Dermis microvascular lymphatic vessel endothelial cell (primary cell): ENCODE data around the gene GALNS. TPM values are rescaled to one million over a fixed set of nuclear protein-coding genes. Genes with fewer than 3 reads are reported as not detected.

Experiments
- DNase-seq, 2 donors: peaks; one replicate each; pipeline versions ENCODE4 v3.0.0 to v3.0.0-alpha.2; 2010; ENCODE audit warnings: low read depth in 2 of 2
- total RNA-seq: library from RNA; depleted of rRNA; stranded (reverse); fragments of >200 nt; gene quantifications from 2 replicates; pipeline ENCODE4 v1.2.1, GENCODE V29; 2014

The GALNS gene
- total RNA-seq, 1 donor from 2014 or later: 7.2 TPM

- no peak for DNase-seq
Observed at GRCh38 chr16:88888461-88889387, 32.0 kb upstream of the GALNS start.

- DNase-seq: no peak
Observed at GRCh38 chr16:88888057-88888456, 31.3 kb upstream of the GALNS start.

- no peak for DNase-seq
Observed at GRCh38 chr16:88886845-88887521, 30.2 kb upstream of the GALNS start.

DNA sequence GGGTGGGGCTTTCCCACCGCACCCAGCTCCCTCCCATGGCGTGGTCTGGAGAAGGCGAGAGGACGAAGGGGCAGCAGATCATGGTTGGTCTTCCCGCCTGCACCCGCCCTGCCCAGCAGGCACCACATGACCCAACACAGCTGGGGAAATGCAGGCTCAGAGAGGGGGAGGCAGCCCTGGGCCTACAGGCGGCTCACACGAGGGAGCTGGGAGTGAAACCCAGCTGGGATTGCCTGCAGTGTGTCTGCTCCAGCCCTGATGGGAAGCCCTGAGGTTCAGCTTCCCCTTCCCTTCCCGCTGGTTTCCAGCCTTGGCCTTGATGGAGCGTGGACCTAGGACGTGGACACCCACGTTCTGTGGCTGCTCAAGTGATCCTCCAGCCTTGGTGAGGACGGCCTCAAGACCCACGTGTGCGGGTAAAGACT, 29.7 kb upstream of the GALNS start:
- no peak for DNase-seq

DNA sequence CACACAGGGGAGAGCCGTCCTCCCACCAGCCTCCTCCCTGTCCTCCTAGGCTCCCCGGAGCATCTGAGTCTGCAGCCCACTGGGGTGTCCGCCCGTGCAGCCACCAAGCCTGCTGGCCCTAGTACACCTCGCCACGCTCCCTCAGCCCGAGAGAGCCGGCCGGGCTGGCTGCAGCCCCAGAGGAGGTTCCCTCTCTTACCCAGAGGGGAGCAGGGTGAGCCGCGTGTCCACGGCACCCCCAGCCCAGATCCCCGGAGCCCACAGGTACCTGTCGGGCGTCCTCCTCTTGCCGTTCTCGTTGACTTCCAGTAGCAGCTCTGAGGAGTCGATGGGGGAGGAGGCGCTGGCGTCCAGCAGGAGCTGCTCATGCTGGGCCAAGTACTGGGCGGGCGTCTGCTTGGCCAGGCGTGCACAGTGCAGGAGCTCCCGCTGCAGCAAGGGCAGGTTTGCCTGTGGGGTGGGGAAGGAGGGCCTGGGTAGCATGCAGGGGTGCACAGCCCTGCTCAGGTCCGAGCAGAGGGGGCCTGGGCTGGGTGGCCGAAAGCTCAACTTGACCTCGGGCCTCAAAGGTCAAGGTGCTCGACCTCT, 29.0 kb upstream of the GALNS start:
- no peak for DNase-seq

DNA sequence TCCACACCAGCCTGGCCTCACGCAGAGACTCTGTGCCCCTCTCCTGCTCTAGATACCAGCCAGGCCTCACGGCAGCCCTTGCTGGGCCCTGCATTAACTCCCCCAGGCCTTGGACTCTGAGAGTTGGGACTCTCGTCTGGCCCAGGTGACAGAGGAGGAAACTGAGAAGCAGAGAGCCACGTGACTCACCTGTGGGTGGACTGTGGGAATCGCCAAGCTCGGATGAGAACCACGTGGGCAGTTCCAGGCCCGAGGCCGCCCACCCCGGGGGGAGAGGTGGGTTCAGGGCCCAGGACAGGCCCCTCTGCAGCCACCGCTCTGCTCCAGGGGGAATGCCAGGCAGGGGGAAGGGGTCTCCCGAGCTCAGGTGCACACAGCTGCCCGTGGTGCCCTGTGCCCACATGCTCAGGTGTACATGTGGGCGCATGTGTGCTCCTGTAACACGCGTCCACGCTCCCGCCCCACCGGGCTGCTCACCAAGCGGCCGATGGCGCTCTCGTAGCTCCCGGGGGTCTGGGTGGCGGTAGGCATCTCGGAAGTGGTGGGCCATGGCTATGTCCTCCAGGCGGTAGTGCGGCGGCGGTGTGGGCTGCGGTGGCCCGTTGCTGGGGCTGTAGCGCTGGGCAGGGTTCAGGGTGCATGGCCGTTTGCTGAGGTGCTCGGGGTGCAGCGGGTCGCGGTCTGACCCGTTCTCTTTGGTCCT, 28.0 kb upstream of the GALNS start:
- DNase-seq: no peak

DNA sequence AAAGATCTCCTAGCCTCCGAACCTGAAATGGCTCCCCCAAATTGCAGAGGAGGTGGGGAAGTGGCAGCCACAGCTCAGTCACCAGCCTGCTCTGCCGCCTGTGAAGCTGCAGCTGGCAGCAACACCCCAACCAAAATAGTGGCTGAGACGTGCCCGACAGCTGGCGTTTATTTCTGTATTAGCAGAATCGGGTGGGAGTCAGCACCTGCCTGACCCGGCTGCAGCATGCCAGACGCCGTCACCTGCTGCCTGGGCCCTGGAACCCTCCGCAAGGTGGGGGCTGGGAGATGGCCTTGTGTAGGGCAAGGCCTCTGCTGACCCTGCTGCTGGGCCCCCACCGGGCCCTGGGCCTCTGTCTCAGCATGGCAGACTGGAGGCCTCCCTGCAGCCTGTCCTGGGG, 27.2 kb upstream of the GALNS start:
- no peak for DNase-seq

- DNase-seq: no peak
Observed at GRCh38 chr16:88883117-88883895, 26.6 kb upstream of the GALNS start.

DNA sequence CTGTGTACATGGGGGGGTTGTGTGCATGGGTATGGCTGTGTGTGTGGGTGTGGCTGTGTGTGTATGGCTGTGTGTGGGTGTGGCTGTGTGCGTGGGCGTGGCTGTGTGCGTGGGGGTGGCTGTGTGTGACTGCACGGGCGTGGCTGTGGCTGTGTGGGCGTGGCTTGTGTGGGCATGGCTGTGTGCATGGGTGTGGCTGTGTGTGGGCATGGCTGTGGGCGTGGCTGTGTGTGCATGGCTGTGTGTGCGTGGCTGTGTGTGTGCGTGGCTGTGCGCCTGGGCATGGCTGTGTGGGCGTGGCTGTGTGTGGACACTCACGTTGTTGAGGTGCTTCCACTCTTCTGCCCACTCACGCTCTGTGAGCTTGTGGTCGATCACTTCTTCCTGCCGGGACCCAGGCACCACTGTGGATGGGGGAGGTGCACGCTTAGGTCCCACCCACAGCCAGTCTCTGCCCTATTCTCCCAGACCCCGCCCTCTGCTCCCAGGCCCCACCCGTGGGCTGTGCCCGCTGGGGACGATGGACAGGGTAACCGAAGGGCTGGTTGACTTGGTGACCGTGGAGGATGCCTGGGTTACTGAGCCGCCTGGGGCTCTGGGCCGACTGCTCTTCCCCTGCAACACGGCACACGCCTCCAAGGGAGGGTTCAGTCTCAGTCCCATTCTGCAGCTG, 25.7 kb upstream of the GALNS start:
- DNase-seq: peak in 1 of 2 donors; percentile 11

GRCh38 chr16:88881675-88882357, 25.1 kb upstream of the GALNS start:
- DNase-seq: no peak

- no peak for DNase-seq
Observed at GRCh38 chr16:88881007-88881615, 24.4 kb upstream of the GALNS start.

- DNase-seq: no peak
Observed at GRCh38 chr16:88880226-88881006, 23.7 kb upstream of the GALNS start.

GRCh38 chr16:88879788-88880055, 23.0 kb upstream of the GALNS start:
- no peak for DNase-seq

DNA sequence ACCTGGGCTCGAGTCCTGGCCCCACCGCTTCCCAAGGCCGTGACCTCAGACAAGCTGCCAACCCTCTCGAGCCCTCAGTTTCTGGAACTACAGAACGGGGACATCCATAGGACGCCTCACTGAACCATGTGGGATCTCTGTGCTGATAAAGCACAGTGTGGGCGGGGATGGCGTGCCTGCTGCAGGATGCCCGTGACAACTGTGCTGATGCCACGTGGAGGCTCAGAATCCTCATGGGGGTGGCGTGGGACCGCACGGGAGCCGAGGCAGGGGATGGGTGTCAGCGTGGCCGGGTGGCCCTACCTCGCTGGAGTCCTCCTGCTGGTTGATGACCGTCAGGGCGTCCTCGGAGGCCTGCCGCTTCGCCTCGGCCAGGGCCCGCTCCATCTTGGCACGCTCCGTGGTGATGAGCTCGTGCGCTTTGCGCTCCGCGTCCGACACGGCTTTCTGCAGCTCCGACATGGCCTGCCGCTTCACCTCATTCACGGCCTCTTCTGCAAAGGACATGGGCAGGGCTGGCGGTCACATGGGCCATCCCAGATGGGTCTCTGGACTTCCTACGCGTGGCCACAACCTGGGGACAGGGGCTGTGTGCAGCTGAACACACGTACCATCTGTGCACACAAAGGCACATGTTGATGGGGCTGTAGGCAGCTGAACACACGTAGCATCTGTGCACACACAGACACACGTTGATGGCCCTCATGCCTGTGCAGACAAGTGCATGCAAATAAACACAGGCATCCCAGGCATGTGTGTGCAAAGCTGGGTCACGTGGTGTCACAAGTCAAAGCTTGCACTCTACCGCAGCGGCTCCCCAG, 22.4 kb upstream of the GALNS start:
- DNase-seq: no peak

DNA sequence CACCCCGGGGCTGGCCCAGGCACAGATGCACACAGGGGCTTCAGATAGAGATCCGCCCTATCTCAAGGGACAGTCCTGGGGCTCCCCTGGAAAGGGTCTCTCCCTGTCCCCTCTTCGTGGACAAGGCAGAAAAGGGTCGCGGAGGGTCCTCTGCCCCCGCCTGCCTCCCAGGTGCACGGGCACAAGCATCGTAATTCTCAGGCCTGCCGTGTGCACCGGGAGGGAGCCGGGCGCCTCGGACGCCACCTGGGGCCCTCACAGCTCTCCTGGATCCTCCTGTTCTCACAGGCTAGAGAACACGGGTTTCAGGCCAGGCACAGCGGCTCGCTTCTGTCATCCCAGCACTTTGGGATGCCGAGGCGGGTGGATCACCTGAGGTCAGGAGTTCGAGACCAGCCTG, 21.6 kb upstream of the GALNS start:
- DNase-seq: no peak

DNA sequence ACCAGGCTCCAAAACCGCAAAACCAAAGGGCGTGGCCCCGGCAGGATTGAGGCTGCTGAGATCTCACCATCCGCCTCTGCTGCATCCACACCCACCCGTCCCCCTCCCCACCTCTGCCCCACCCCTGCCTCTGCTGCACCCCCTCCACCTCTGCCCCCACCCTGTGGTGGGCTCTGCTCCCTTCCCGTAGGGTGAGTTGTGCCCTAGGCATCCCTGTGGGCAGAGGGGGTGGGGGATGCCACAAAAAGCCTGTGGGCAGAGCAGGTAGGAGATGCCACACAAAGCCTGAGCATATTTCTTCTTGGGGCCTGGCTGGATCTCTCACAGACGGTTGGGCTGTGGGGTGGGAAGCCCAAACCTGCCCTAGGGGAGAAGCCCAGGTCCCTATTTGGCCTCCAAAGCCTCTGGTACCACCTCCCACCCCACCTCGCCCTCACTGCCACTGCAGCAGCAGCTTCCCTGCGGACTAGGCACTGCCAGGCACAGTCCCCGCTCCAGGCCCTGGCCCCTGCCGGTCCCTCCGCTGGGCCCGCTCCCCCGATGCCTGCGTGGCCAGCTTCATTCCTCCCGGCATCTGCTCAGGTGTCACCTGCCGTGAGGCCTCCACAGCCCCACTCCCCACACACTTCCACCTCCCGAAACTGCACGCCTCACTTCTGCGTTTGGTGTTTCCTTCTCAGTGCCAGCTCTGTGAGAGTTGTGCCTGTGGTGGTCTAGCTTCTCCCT, 21.0 kb upstream of the GALNS start:
- DNase-seq: no peak

DNA sequence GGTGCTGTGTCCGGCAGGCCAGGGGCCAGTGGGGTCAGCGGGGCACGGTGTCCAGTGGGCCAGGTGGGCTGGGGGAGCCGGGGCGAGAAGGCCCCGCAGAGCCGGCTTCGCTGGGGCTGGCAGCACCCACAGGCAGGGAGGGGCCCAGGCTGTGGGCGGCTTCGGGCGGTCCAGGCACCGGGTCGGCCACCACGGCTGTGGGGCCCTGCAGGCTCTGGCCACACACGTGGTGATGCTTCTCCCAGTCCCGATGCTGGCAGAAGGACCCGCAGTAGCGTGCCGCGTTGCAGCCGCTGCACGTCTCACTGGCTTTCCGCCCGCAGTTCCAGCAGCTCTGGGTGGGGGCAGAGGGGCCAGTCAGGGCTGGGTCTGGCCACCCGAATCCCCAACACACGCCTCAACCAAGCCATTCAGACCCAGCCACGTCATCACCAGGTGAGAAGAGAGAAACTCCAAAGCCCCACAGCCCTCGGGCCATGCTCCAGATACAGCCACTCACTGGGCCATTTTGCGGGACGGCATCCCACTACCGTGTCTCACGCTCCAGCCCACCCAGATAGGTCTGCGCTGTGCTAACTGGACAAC, 20.3 kb upstream of the GALNS start:
- no peak for DNase-seq
